HL-60/S4 treated with phorbol 12-myristate 13-acetate at 8.2 ng/mL for 4 days and 3 days (cell line): ENCODE results near the gene IPO11.
"Not testable (repeated sequence)": the region's sequence is repeated elsewhere in the genome, so short reads cannot be mapped to it uniquely, and the experiment has no call there.

Source experiments
- in situ Hi-C: fragments of 300-500 bp; cut with MboI; formaldehyde crosslinking; loops from 2 replicates; pipeline ENCODE4 v1.15.0; 2022; ENCODE audit warnings: low sequenced_read_pairs

The IPO11 gene

GRCh38 chr5:62565740-62566139 lies 153.2 kb downstream of the IPO11 start:
- in situ Hi-C loops: not testable (repeated sequence)

GRCh38 chr5:62568143-62568542 lies 155.6 kb downstream of the IPO11 start:
- in situ Hi-C loops: no loop called here

GRCh38 chr5:62568800-62569432 lies 156.4 kb downstream of the IPO11 start:
- in situ Hi-C loops: no loop called here

DNA sequence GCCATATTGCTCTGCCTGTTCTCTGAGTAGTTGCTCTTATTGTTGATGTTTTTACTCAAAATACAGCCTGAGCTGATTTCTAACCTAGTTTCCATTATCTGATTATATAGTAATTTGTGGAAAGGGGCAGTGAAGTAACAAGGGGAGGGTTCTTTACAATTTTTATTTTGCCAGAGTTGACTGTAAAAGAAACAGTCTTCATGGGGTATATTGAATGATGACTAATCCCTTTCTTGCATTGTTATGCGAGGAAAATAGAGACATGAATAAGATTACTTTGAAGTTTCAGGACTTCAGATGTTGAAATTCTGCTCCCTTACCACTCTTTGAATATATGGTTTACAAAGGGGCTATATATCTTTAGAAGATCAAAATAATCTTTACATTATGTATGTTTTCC lies 156.9 kb downstream of the IPO11 start:
- in situ Hi-C loops: no loop called here

DNA sequence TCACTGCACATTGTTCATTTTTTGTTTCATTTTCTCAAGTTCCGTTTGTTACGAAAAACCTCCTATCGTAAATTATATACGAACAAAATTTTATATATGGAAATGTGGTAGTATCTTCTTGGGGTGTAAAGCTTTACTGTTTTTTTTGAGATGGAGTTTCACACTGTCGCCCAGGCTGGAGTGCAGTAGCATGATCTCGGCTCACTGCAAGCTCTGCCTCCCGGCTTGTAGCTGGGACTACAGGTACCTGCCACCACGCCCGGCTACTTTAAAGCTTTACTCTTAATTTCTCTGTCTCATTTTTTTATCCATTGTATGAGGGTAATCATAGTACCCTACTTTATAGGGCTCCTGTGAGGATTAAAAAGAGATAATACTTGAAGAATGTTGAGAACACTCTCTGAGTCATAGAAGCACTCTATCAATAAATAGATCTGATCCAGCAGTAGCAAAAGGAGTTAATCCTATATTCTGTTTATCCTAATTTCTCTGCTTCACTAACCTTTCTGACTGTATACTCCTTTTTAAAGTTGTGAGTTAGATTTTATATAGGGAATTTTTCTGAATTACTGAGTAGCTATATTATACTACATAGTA lies 160.5 kb downstream of the IPO11 start:
- in situ Hi-C loops: no loop called here

- in situ Hi-C loops: no loop called here
Measured at GRCh38 chr5:62574599-62574998, 162.0 kb downstream of the IPO11 start.

GRCh38 chr5:62575066-62575465 lies 162.5 kb downstream of the IPO11 start:
- in situ Hi-C loops: no loop called here

DNA sequence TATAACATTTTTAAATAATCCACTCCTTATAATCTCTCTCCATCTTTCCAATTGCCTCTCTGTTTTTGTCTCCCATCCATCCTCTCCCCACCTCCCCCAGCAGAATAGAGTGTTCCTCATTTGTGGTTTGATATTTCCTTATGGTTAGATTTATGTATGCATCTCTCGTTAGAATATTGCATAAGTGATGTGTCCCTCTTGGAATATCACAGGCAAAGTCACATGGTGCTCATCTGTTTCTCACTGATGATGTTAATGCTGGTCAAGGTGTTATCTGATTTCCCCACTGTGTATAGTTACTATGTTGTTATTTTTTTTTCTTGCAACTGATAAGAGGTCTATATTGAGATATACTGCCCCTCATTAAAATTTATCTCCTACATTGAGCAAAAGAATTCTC lies 162.9 kb downstream of the IPO11 start:
- in situ Hi-C loops: no loop called here

DNA sequence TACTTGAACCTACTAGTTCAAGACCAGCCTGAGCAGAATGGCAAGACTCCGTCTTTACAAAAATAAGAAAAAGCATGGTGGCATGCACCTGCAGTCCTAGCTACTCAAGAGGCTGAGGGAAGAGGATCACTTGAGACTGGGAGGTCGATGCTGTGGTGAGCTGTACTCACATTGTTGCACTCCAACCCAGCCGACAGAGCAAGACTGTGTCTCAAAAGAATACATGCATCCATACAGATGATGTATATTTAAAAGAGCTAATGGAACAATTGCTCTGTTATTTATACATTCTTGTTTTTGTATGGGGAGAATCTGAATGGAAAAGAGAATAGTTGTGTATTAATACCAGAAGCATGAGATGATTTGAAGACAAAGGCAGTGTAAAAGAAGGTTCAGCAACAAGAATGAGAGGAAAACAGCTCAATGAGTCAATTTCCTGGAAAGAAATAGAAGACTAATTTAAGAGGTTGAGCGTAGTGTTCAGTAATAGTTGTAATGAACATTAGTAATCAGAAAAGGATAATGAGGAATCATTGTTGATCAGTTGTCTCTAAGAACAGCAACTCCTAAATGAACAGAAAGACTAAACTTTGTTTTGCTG lies 164.1 kb downstream of the IPO11 start:
- in situ Hi-C loops: no loop called here

- in situ Hi-C loops: no loop called here
Measured at GRCh38 chr5:62577488-62577887, 164.9 kb downstream of the IPO11 start.

DNA sequence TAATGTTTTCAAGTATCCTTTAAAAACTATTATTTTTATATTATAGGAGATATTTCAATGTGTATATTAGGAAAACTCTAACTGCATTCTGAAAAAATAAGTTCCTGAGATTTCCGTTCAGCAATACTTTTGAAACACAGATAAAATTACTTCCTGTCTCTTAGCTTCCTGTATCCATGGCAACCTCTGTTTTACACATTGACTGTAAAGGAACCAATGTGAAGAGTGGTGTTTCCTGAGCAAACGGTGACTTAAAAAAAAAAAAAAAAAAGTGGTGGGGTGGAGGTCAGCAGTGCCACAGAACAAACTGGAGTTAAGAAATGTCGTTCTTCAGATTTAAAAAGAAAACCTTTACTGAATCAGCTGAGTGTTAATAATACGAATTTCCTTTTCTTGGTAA lies 166.0 kb downstream of the IPO11 start, which contains the start of gene LRRC70:
LRRC70 (plus strand) TSS at position 280 of the 400 bp plus-strand sequence. CDS start 620 bp downstream, outside the sequence.
- in situ Hi-C loops: no loop called here

DNA sequence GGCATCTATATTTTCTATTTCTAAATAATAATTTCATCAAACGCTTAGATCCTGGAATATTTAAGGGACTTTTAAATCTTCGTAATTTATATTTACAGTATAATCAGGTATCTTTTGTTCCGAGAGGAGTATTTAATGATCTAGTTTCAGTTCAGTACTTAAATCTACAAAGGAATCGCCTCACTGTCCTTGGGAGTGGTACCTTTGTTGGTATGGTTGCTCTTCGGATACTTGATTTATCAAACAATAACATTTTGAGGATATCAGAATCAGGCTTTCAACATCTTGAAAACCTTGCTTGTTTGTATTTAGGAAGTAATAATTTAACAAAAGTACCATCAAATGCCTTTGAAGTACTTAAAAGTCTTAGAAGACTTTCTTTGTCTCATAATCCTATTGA lies 167.2 kb downstream of the IPO11 start:
- in situ Hi-C loops: no loop called here

DNA sequence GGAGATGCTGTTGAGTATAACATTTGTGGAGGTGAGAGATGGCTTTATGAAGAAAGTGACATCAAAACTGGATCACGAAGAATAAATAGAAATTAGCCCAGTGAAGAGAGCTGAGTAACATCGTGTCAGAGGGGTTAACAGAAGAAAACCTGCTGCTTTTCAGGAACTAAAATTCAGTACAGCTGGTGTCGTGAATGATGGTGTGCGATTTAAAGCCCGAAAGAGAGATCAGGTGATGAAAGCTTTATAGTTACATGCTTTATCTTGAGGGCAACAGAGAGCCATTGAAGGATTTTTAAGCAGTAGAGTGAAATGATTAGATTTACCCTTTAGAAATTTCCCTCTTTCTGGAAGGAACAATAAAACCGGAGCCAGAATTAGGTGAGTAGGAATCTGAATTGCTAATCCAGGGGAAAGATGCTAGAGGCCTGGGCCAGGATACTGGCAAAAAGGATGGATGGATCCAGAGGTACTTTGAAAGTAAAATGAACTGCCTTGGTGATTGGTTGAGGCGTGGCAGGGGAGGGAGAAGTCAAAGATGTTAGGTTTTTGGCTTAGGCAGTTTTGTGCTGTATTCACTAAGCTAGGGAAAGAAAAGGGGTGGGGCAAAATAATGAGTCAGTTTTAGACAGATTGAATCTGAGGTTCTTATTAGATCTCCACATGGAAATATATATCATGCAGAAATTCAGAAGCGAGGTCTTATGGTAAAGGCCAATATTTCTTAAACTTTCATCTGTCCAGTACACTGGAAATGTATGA lies 169.5 kb downstream of the IPO11 start:
- in situ Hi-C loops: no loop called here

- in situ Hi-C loops: no loop called here
Measured at GRCh38 chr5:62584391-62584790, 171.8 kb downstream of the IPO11 start.

DNA sequence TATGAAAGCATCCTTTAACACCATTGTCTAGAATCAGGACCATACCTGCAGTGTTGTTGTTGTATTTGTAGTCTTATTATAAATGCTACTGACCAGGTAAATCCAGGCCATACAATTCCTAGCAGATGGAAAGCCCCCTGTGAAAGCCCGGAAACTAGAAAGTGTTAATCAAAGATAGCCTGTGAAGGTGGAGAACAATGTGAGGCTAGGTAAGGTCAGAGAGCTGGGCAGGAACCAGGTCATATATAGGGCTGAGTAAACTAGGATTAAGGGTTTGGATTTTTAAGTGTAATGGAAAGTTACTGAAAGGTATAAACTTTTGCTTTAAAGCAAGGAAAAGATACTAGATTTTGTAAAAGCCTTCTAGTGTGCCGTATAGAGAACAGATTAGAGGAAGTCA lies 172.7 kb downstream of the IPO11 start:
- in situ Hi-C loops: no loop called here

GRCh38 chr5:62585751-62586150 lies 173.2 kb downstream of the IPO11 start:
- in situ Hi-C loops: no loop called here

DNA sequence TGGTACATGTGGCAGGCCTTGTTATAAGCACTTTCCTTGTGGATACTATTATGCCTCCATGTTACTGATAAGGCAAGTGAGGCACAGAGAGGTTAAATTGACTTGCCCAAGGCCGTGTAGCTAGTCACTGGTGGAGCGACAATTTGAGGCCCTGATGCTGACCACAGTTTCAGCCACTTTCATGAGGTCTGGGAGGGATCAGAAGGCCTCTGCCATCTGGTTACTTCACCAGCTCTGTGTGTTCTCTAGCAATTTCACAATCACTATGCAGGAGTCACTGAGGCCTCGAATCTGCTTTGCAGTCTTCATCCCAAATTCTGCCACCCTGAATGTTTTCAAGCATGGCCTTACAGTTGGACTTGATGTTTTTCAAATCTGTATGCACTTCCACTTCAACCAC lies 175.2 kb downstream of the IPO11 start:
- in situ Hi-C loops: no loop called here

DNA sequence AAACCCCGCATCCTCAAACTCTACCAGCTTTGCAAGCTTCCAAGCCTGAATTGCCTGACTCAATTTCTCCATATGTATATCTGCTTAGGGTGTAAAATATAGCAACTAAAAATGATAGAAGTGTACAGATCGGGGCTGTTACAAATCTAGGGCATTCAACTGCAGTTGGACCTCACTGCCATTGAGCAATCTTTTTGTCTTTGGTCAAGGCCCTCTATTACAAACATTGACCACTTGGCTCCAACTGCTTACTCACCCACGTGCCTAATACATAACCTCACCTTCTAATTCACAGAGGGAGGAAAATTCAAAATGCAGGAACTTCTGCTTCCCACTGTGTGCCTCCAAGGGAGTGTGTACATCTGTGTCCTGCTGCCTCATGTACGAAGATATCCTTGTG lies 176.1 kb downstream of the IPO11 start:
- in situ Hi-C loops: no loop called here

GRCh38 chr5:62589504-62589903 lies 176.9 kb downstream of the IPO11 start:
- in situ Hi-C loops: no loop called here

DNA sequence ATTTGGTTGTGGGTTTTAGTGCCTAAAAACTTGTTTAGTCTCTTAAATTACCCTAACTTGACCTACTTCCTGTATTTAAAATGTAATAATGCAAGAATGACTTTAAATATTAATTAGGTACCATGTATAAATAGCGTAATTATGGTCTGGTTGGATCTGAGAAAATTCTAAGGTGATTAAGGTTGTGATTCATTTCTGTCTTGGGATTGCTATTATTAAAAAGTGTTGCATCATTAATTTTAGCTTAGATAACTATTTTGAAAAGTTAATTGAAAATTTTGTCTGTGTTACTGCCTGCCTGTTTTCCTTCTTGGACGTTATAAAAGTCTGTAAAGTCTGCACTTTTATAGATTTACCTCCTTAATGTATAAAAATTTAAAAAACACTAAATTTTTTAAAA lies 177.8 kb downstream of the IPO11 start:
- in situ Hi-C loops: no loop called here

- in situ Hi-C loops: no loop called here
Measured at GRCh38 chr5:62592558-62592957, 180.0 kb downstream of the IPO11 start.

GRCh38 chr5:62593331-62593730 lies 180.8 kb downstream of the IPO11 start:
- in situ Hi-C loops: no loop called here
